Heart left ventricle (tissue), 16 donors: ENCODE measurements around the gene ZDHHC14. TPM values are rescaled to one million over a fixed set of nuclear protein-coding genes. Genes with fewer than 3 reads are reported as not detected.

Source experiments
- ATAC-seq, 4 donors: fragments of 200-7000 bp; cut with Tn5 transposase; one replicate each; pipeline ENCODE4 v1.9.1; 2020 to 2022; ENCODE audit warnings: moderate library complexity in 4 of 4, mild to moderate bottlenecking in 3 of 4, moderate number of reproducible peaks in 1 of 4
- DNase-seq, 5 donors: peaks; one replicate each; pipeline ENCODE4 v3.0.0-alpha.2; 2020
- H3K27ac ChIP-seq, 12 donors: fragments of 200-600 bp; sonication (generic) in 4 of 12; one replicate each; pipeline versions ENCODE4 v1.5.0 to v1.8.0; 2016 to 2022; ENCODE audit warnings: mild to moderate bottlenecking in 2 of 12
- H3K27me3 ChIP-seq, 9 donors: fragments of 200-600 bp; sonication (generic) in 2 of 9; one replicate each; pipeline versions ENCODE4 v1.5.1 to v1.8.0; 2016 to 2022; ENCODE audit warnings: mild to moderate bottlenecking in 3 of 9
- H3K36me3 ChIP-seq, 9 donors: fragments of 200-600 bp; sonication (generic) in 2 of 9; one replicate each; pipeline versions ENCODE4 v1.5.0 to v1.8.0; 2018 to 2022; ENCODE audit warnings: mild to moderate bottlenecking in 2 of 9
- H3K4me1 ChIP-seq, 12 donors: fragments of 200-600 bp; sonication (generic) in 4 of 12; one replicate each; pipeline versions ENCODE4 v1.5.0 to v1.8.0; 2016 to 2022; ENCODE audit warnings: mild to moderate bottlenecking in 3 of 12
- H3K4me3 ChIP-seq, 12 donors: fragments of 200-600 bp; sonication (generic) in 4 of 12; one replicate each; pipeline versions ENCODE4 v1.5.0 to v1.8.0; 2017 to 2022; ENCODE audit warnings: mild to moderate bottlenecking in 9 of 12, moderate library complexity in 4 of 12
- H3K9me3 ChIP-seq, 12 donors: fragments of 200-600 bp; sonication (generic) in 4 of 12; one replicate each; pipeline versions ENCODE4 v1.5.0 to v1.8.0; 2016 to 2022; ENCODE audit warnings: mild to moderate bottlenecking in 1 of 12
- CTCF ChIP-seq, 12 donors: fragments of 200-600 bp; sonication (generic) in 4 of 12; IDR thresholded peaks; one replicate each; pipeline versions ENCODE4 v1.5.0 to v1.8.0; 2018 to 2022; ENCODE audit warnings: antibody characterized with exemption in 12 of 12, mild to moderate bottlenecking in 5 of 12
- POLR2A ChIP-seq, 2 donors: fragments of 450-650 bp; IDR thresholded peaks; one replicate each; pipeline ENCODE4 v1.6.1; 2017; ENCODE audit warnings: antibody characterized with exemption in 2 of 2, mild to moderate bottlenecking in 2 of 2, moderate library complexity in 2 of 2
- WGBS, 4 donors: extraction: QIAGEN DNeasy Blood & Tissue Kit in 2 of 4; methylation state at CpG; one replicate each; pipeline versions ENCODE4 v1.1.5 to v1.1.7; 2013 to 2018; 5-methylcytosine and 5-hydroxymethylcytosine counted together
- intact Hi-C, 10 donors: fragments of 100-400 bp; cut with DNase I; formaldehyde crosslinking; loops; one replicate each; pipeline versions ENCODE4 v1.11.1 to v1.14.2; 2022
- polyA plus RNA-seq, 2 donors: library from polyadenylated mRNA; stranded (reverse); fragments of 200-250 nt; gene quantifications; one replicate each; pipeline ENCODE4 v1.2.3, GENCODE V29; 2013
- total RNA-seq, 9 donors: library from RNA; depleted of rRNA in 2 of 9; stranded (reverse); fragments of >200 nt in 2 of 9; fragmentation: NEBNext Ultra II Directional in 3 of 9; extraction: Animal tissue kit (Norgen Biotek cat#: 25700) in 3 of 9; gene quantifications; one replicate each; pipeline versions ENCODE4 v1.1.0 to v1.2.4, GENCODE V29; 2016 to 2023
- donor health status: ischemic (EF 13 %, LVEDD 7.1; RV severe dilation, severe dysfunction).
- donor health status: healthy with polysubstance abuse.
- donor health status: DM: no; HTN: yes; CAD: no.
- donor health status: DM: no; HTN: no; CAD: no.
- donor health status: ischemic (EF 25% LVEDD 6.9; RV normal size, moderate dysfunction).
- donor health status: ischemic (EF 25% LVEDD 5.7; RV mildly dilated, moderate dysfunction).
- donor health status: healthy.
- donor health status: DM: yes; HTN: yes; CAD: no.
- donor health status: ischemic (EF 35%, LVEDD 5.7; RV mildly dilated, moderate dysfunction).
- donor health status: nonischemic (EF 11% LVEDD 7.7; RV severe dilation, severe dysfunction).
- donor health status: DM: yes; HTN: yes; CAD: no.
- donor health status: PGD.
- donor health status: ischemic (EF 29% LVEDD 5.4; RV normal size, mild dysfunction).
- donor health status: nonischemic (EF 23%, LVEDD 6.1; RV moderate dilation, normal function).

The ZDHHC14 gene
- total and polyA plus RNA-seq, 11 donors: 7.0 to 25.8 (median 15.4) TPM

GRCh38 chr6:157548635-157549467 lies 167.9 kb downstream of the ZDHHC14 start:
- H3K27ac ChIP-seq: peak overlapping the region in 1 of 12 donors; percentile 5
- no peaks in the 10 kb centered on the region for H3K9me3 ChIP-seq
- H3K4me1 ChIP-seq: peaks cover 0 to 20% (median 0%) of the 10 kb centered on the region in 12 donors
- peak overlapping the region in 5 of 12 donors; percentile 12 to 30 (median 17) for H3K4me3 ChIP-seq
- ATAC-seq (peak in 2 of 4 donors; percentile 67 to 68), DNase-seq (no peak)
- intact Hi-C loops: no loop called here
- H3K36me3 ChIP-seq: peaks cover 0 to 11% (median 3%) of the 10 kb centered on the region in 9 donors
- H3K27me3 ChIP-seq: no peaks in the 10 kb centered on the region
- WGBS, 4 donors: 62 to 80% (median 70%) methylated on average over 22 to 24 of the region's 24 CpGs
- TF ChIP-seq POLR2A (IDR thresholded peaks at IDR 0.05): no peak
- no peak for TF ChIP-seq CTCF (IDR thresholded peaks at IDR 0.05)

GRCh38 chr6:157549468-157549745 lies 168.4 kb downstream of the ZDHHC14 start:
- WGBS, 4 donors: 70 to 88% (median 73%) methylated on average over 3 of the region's 3 CpGs
- DNase-seq (no peak), ATAC-seq (no peak)
- H3K9me3 ChIP-seq: no peaks in the 10 kb centered on the region
- H3K36me3 ChIP-seq: peaks cover 0 to 6% (median 0%) of the 10 kb centered on the region in 9 donors
- H3K27ac ChIP-seq: peak overlapping the region in 1 of 12 donors; percentile 5
- no peaks in the 10 kb centered on the region for H3K27me3 ChIP-seq
- peaks cover 0 to 20% (median 0%) of the 10 kb centered on the region in 12 donors for H3K4me1 ChIP-seq
- no peak for TF ChIP-seq POLR2A (IDR thresholded peaks at IDR 0.05)
- H3K4me3 ChIP-seq: peak overlapping the region in 5 of 12 donors; percentile 12 to 30 (median 17)
- intact Hi-C loops: no loop called here

GRCh38 chr6:157550114-157550989 lies 169.4 kb downstream of the ZDHHC14 start:
- Histone ChIP-seq H3K4me3 (no peak overlapping the region), H3K4me1 (peaks cover 0 to 20% (median 0%) of the 10 kb centered on the region in 12 donors), H3K27me3 (no peaks in the 10 kb centered on the region), H3K27ac (no peak overlapping the region), H3K9me3 (no peaks in the 10 kb centered on the region), H3K36me3 (peaks cover 0 to 5% (median 0%) of the 10 kb centered on the region in 9 donors)
- WGBS, 4 donors: 86 to 94% (median 90%) methylated on average over 11 to 12 of the region's 12 CpGs
- no peak for ATAC-seq
- no peak for DNase-seq
- no peak for TF ChIP-seq POLR2A (IDR thresholded peaks at IDR 0.05)
- no peak for TF ChIP-seq CTCF (IDR thresholded peaks at IDR 0.05)
- intact Hi-C loops: no loop called here

- DNase-seq: no peak
- intact Hi-C loops: no loop called here
Observed at GRCh38 chr6:157551041-157551832, 170.2 kb downstream of the ZDHHC14 start.

More at GRCh38 chr6:157551041-157551832, 170.2 kb downstream of the ZDHHC14 start:
- Histone ChIP-seq H3K4me1 (peaks cover 0 to 20% (median 0%) of the 10 kb centered on the region in 12 donors), H3K27ac (no peak overlapping the region), H3K36me3 (peaks cover 0 to 4% (median 0%) of the 10 kb centered on the region in 9 donors), H3K27me3 (no peaks in the 10 kb centered on the region), H3K4me3 (no peak overlapping the region), H3K9me3 (no peaks in the 10 kb centered on the region)
- WGBS, 4 donors: 77 to 80% (median 79%) methylated on average over 6 of the region's 6 CpGs
- peak in 1 of 4 donors; percentile 47 for ATAC-seq
- TF ChIP-seq CTCF (IDR thresholded peaks at IDR 0.05): no peak
- TF ChIP-seq POLR2A (IDR thresholded peaks at IDR 0.05): no peak
